ENCODE results near the gene CES2.
"Not testable (repeated sequence)": the region's sequence is repeated elsewhere in the genome, so short reads cannot be mapped to it uniquely, and the experiment has no call there.

The CES2 gene

DNA sequence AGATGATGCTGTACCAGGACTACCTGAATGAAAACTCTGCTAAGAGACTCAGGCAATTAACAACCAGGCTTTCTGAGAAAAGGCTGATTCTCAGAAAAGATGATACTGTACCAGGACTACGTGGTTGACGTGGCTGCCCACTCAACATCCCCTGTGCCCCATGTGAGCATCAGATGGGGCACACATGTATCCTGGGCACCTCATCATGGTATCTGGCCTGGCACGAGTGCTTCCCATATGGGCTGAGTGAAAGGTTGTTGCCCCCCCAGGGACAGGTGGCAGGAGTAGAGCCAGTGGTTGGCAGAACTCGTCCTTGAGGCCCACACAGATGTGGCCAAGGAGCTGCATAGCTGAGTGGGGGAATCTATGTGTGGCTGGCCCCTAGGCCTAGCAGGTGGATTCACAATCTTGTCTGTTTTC lies 49.6 kb downstream of the CES2 start:
- TF ChIP-seq, protein P1, sequence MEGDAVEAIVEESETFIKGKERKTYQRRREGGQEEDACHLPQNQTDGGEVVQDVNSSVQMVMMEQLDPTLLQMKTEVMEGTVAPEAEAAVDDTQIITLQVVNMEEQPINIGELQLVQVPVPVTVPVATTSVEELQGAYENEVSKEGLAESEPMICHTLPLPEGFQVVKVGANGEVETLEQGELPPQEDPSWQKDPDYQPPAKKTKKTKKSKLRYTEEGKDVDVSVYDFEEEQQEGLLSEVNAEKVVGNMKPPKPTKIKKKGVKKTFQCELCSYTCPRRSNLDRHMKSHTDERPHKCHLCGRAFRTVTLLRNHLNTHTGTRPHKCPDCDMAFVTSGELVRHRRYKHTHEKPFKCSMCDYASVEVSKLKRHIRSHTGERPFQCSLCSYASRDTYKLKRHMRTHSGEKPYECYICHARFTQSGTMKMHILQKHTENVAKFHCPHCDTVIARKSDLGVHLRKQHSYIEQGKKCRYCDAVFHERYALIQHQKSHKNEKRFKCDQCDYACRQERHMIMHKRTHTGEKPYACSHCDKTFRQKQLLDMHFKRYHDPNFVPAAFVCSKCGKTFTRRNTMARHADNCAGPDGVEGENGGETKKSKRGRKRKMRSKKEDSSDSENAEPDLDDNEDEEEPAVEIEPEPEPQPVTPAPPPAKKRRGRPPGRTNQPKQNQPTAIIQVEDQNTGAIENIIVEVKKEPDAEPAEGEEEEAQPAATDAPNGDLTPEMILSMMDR (conservative IDR thresholded peaks at IDR 0.05; ENCODE audit: low read depth, low read length): no peak
- Histone ChIP-seq H3K4me1 (ENCODE audit: low read depth, poor library complexity, severe bottlenecking) (no peaks in the 10 kb centered on the region), H3K79me2 (ENCODE audit: insufficient read depth, low read depth) (no peaks in the 10 kb centered on the region), H3K27me3 (ENCODE audit: insufficient read depth, low read depth) (no peaks in the 10 kb centered on the region), H3K36me3 (ENCODE audit: insufficient read depth) (no peaks in the 10 kb centered on the region), H3K9ac (no peak overlapping the region), H3K4me3 (IDR thresholded peaks at IDR 0.05; ENCODE audit: insufficient read depth, low read depth, low read length) (no peak overlapping the region), H4K20me1 (ENCODE audit: insufficient read depth) (no peaks in the 10 kb centered on the region), H3K4me2 (no peak overlapping the region), H2AFZ (ENCODE audit: low read depth) (no peak overlapping the region), H3K27ac (no peak overlapping the region)

GRCh38 chr16:66986559-66986958 lies 51.2 kb downstream of the CES2 start:
- Histone ChIP-seq H3K4me3 (IDR thresholded peaks at IDR 0.05; ENCODE audit: insufficient read depth, low read depth, low read length) (no peak overlapping the region), H3K27ac (no peak overlapping the region)
- TF ChIP-seq, protein P1 (conservative IDR thresholded peaks at IDR 0.05; ENCODE audit: low read depth, low read length): no peak

GRCh38 chr16:66988197-66988788 lies 53.0 kb downstream of the CES2 start, which contains the start of gene CES4A:
Gene CES4A (plus strand): TSS chr16:66988589. CDS start chr16:66988773, 184 bp downstream.
- H3K79me2 ChIP-seq (ENCODE audit: insufficient read depth, low read depth): no peaks in the 10 kb centered on the region
- H4K20me1 ChIP-seq (ENCODE audit: insufficient read depth): no peaks in the 10 kb centered on the region
- H3K4me1 ChIP-seq (ENCODE audit: low read depth, poor library complexity, severe bottlenecking): no peaks in the 10 kb centered on the region
- H3K36me3 ChIP-seq (ENCODE audit: insufficient read depth): no peaks in the 10 kb centered on the region
- H3K9ac ChIP-seq: no peak within 1 kb of the TSS
- TF ChIP-seq, protein P1 (conservative IDR thresholded peaks at IDR 0.05; ENCODE audit: low read depth, low read length): no peak
- H2AFZ ChIP-seq (ENCODE audit: low read depth): no peak within 1 kb of the TSS
- no peak within 1 kb of the TSS for H3K4me2 ChIP-seq
- no peaks in the 10 kb centered on the region for H3K27me3 ChIP-seq (ENCODE audit: insufficient read depth, low read depth)
- no peak within 1 kb of the TSS for H3K4me3 ChIP-seq (IDR thresholded peaks at IDR 0.05; ENCODE audit: insufficient read depth, low read depth, low read length)
- no peak within 1 kb of the TSS for H3K27ac ChIP-seq

More at GRCh38 chr16:66986559-66986958, 51.2 kb downstream of the CES2 start:
- no peak overlapping the region for H3K4me2 ChIP-seq
- H3K4me1 ChIP-seq (ENCODE audit: low read depth, poor library complexity, severe bottlenecking): no peaks in the 10 kb centered on the region
- H3K9ac ChIP-seq: no peak overlapping the region
- H3K36me3 ChIP-seq (ENCODE audit: insufficient read depth): no peaks in the 10 kb centered on the region
- no peak overlapping the region for H2AFZ ChIP-seq (ENCODE audit: low read depth)
- H3K79me2 ChIP-seq (ENCODE audit: insufficient read depth, low read depth): no peaks in the 10 kb centered on the region
- no peaks in the 10 kb centered on the region for H3K27me3 ChIP-seq (ENCODE audit: insufficient read depth, low read depth)
- no peaks in the 10 kb centered on the region for H4K20me1 ChIP-seq (ENCODE audit: insufficient read depth)

- no peak overlapping the region for H2AFZ ChIP-seq (ENCODE audit: low read depth)
- no peak overlapping the region for H3K4me2 ChIP-seq
- no peaks in the 10 kb centered on the region for H3K36me3 ChIP-seq (ENCODE audit: insufficient read depth)
- H3K79me2 ChIP-seq (ENCODE audit: insufficient read depth, low read depth): no peaks in the 10 kb centered on the region
- TF ChIP-seq, protein P1 (conservative IDR thresholded peaks at IDR 0.05; ENCODE audit: low read depth, low read length): no peak
- no peak overlapping the region for H3K9ac ChIP-seq
- H3K4me1 ChIP-seq (ENCODE audit: low read depth, poor library complexity, severe bottlenecking): no peaks in the 10 kb centered on the region
- no peak overlapping the region for H3K27ac ChIP-seq
- no peaks in the 10 kb centered on the region for H4K20me1 ChIP-seq (ENCODE audit: insufficient read depth)
- H3K27me3 ChIP-seq (ENCODE audit: insufficient read depth, low read depth): no peaks in the 10 kb centered on the region
- no peak overlapping the region for H3K4me3 ChIP-seq (IDR thresholded peaks at IDR 0.05; ENCODE audit: insufficient read depth, low read depth, low read length)
Measured at GRCh38 chr16:66991545-66992077, 56.3 kb downstream of the CES2 start.

DNA sequence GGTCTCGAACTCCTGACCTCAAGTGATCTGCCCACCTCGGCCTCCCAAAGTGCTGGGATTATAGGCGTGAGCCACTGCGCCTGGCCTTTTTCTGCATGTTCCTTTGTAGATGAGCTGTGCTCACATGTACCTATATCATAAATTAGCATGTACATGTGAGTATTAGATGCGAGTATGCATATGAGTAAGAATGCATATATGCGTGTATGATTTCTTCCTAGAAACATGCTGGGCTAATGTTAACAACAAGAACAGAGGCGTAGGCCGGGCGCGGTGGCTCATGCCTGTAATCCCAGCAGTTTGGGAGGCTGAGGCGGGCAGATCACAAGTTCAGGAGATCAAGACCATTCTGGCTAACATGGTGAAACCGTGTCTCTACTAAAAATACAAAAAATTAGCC lies 58.2 kb downstream of the CES2 start:
- not testable (repeated sequence) for H3K4me3 ChIP-seq (IDR thresholded peaks at IDR 0.05; ENCODE audit: insufficient read depth, low read depth, low read length); H3K4me1 ChIP-seq (ENCODE audit: low read depth, poor library complexity, severe bottlenecking); H3K4me2 ChIP-seq; H3K27ac ChIP-seq; H3K9ac ChIP-seq; H3K36me3 ChIP-seq (ENCODE audit: insufficient read depth); H3K27me3 ChIP-seq (ENCODE audit: insufficient read depth, low read depth); H3K79me2 ChIP-seq (ENCODE audit: insufficient read depth, low read depth); H2AFZ ChIP-seq (ENCODE audit: low read depth); H4K20me1 ChIP-seq (ENCODE audit: insufficient read depth)

Measured in KMS-11 (cell line).